GM12865 (cell line): Measurements from ENCODE around the gene DCTN4.

Experiments used
- DNase-seq: peaks from one replicate; pipeline ENCODE4 v3.0.0; 2010; ENCODE audit warnings: low read depth
- H3K4me3 ChIP-seq: 2 replicates; pipeline ENCODE4 v1.5.1; 2011; ENCODE audit warnings: mild to moderate bottlenecking, low read depth, low read length, control low read depth
- TF ChIP-seq, protein P1 (sequence below): IDR thresholded peaks from 2 replicates; pipeline ENCODE4 v1.5.1; 2011; ENCODE audit warnings: low read length, control low read depth, low read depth, inconsistent platforms; ENCODE audit not compliant: insufficient read depth; ENCODE audit errors: missing control alignments

DCTN4 gene

DNA sequence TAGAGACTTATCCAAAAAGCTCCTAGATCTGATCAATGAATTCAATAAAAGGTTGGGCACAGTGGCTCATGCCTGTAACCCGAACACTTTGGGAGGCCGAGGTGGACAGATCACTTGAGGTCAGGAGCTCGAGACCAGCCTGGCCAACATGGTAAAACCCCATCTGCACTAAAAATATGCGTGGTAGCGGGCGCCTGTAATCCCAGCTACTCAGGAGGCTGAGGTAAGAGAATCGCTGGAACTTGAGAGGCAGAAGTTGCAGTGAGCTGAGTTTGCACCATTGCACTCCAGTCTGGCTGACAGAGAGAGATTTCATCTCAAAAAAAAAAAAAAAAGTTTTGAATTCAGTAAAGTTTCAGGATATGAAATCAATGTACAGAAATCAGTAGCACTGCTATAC lies 20.0 kb downstream of the DCTN4 start:
- no peak for DNase-seq
- no peak overlapping the region for H3K4me3 ChIP-seq
- TF ChIP-seq, protein P1, sequence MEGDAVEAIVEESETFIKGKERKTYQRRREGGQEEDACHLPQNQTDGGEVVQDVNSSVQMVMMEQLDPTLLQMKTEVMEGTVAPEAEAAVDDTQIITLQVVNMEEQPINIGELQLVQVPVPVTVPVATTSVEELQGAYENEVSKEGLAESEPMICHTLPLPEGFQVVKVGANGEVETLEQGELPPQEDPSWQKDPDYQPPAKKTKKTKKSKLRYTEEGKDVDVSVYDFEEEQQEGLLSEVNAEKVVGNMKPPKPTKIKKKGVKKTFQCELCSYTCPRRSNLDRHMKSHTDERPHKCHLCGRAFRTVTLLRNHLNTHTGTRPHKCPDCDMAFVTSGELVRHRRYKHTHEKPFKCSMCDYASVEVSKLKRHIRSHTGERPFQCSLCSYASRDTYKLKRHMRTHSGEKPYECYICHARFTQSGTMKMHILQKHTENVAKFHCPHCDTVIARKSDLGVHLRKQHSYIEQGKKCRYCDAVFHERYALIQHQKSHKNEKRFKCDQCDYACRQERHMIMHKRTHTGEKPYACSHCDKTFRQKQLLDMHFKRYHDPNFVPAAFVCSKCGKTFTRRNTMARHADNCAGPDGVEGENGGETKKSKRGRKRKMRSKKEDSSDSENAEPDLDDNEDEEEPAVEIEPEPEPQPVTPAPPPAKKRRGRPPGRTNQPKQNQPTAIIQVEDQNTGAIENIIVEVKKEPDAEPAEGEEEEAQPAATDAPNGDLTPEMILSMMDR, result no peak

DNA sequence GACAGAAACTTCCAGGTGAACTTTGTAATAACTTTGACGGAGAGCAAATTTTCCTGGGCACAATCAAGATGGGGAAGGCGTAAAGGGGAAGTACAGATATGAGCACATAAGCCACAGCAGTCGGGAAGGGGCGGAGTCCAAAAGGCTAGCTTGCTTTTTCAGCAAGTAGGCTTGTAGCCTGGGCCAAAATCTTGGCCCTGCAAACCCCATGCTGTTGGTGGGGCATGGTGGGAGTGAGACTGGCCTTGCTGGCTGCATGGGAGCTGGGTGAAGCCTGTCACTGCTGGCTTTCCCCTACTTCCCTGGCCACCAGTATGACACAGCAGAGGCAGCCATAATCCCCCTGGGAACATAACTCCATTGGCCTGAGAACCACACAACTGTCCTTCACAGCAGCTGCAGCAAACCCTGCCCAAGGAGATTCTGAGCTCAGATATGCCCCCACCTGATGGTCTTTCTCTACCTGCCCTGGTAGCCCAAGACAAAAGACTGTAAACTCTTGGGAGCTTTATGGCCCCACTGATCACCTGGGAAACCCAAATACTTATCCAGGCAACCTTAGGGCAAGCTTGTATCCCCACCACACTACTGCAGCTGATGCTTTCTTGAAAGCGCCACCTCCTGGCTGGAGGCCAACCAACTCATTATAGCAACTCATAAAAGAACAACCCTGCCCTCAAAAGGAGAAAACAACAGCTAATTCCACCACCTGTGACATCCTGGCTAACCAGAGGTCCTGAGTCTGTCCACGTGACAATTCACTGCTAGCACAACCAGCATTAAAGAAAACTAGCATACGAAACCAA lies 24.0 kb downstream of the DCTN4 start:
- H3K4me3 ChIP-seq, result no peak overlapping the region
- TF ChIP-seq, protein P1, result peak; percentile 13
- peak; percentile 76 for DNase-seq

DNA sequence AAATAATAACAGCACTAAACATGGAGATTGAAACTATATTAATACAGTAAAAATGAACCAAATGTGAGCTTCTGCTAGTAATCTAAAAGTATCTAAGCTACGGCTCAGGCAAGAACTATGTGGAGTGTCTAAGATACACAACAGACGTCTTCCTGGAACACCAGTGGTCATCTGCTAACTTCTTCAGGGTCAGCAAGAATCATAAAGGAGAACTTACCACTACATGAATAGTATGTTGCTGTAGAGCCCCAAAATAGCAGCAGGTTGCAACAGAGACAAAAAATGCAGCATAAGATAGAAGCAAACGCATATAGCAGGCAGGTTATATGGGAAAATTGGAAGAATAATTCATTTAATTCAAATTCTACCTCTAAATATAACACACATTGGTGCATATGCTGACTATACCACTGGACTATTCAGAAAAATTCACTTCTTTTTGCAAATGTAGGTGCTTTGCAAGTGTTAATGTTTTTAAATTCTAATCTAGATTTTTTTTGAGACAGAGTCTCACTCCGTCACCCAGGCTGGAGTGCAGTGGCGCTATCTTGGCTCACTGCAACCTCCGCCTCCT lies 27.1 kb downstream of the DCTN4 start:
- H3K4me3 ChIP-seq, result no peak overlapping the region
- no peak for DNase-seq
- TF ChIP-seq, protein P1, result no peak

DNA sequence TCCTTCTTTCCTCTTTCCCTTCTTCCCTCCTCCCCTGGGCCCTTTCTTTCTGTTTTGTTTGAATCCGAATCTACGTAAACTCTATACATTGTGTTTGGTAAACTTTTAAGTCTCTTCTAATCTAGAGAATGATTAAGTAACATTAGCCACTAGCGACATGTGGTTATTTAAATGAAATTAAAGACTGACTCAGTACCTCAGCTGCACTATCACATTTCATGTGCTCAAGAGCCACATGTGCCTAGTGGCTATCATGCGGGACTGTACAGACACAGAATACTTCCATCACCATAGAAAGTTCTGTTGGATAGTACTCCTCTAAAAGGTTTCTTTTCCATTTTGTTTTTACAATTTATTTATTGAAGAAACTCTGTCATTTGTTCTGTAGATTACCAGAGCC lies 29.0 kb downstream of the DCTN4 start:
- no peak overlapping the region for H3K4me3 ChIP-seq
- TF ChIP-seq, protein P1, result no peak
- no peak for DNase-seq

DNA sequence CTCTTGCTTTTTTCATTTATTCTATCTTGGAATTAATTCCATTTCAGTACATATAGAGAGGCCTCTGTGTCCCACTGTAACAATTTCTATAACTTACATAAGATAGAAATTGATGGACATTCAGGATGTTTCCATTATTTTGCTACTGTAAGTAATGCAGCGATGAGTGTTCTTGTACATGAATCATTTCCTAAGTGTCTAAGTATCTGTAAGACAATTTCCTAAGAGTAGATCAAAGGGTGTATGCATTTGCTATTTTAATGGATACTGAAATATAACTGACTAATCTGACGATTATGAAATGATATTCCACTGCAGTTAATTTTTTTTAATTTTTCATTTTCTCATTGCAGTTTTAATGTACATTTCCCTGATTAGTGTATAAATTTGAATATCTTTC lies 35.0 kb downstream of the DCTN4 start:
- no peak for DNase-seq
- TF ChIP-seq, protein P1, result no peak
- no peak overlapping the region for H3K4me3 ChIP-seq

DNA sequence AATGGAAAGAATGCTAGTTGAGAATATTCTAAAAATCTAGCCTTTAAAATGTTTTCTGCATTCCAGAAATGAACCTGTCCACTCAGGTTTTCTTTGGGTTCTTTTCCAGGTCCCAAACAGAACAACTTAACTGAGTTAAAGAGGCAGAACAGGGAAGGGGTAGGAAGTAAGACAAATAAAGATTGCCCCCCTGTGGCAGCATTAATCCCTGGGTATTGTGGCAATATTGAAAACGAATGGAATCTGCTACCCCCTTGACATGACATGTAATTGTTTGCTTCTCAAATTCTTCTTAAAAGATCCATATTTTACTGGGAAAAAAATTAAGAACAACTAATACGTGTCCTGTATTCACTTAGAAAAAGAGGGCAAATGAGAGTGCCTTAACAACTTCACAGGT lies 48.7 kb downstream of the DCTN4 start:
- no peak overlapping the region for H3K4me3 ChIP-seq
- TF ChIP-seq, protein P1, result no peak
- DNase-seq, result no peak

DNA sequence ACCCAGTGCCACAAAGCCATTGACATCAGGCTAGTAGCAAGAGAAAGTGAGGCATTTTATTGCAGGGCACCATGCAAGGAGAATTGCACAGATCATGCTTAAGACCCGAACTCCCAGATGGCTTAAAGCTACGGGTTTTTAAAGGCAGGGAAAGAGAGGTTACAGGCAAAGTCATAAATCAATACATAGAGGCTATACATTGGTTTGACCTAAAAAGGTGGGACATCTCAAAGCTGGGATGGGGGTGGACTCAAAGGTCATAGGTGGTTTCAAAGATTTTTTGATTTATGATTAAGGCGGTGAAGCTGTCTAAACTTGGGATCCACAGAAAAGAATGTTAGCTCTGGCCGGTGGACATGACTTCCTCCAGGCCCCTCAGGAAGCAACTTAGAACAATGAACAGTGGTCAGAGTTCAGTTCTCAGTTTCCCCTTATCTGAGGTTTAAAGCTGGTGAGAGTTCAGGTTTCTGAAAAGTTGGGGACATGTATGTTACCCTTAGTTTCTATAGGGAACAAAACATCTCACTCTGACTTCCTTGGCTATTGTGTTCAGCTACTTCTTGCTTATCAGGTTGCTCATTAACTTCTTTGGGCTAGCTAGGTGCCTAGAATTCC lies 51.9 kb downstream of the DCTN4 start:
- H3K4me3 ChIP-seq, result no peak overlapping the region
- TF ChIP-seq, protein P1, result no peak
- DNase-seq, result no peak
